ENCODE data around the gene LRRC43. TPM values are rescaled to one million over a fixed set of nuclear protein-coding genes. Genes with fewer than 3 reads are reported as not detected.

The LRRC43 gene
- total and polyA plus RNA-seq, 2 experiments from 2014 or later = 0.45 TPM; not detected in 1

DNA sequence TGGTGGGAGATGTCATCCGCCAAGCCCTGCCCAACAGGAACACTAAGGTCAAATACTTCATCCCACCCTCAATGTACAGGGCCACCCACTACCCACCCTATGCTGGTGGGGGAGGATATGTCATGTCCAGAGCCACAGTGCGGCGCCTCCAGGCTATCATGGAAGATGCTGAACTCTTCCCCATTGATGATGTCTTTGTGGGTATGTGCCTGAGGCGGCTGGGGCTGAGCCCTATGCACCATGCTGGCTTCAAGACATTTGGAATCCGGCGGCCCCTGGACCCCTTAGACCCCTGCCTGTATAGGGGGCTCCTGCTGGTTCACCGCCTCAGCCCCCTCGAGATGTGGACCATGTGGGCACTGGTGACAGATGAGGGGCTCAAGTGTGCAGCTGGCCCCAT lies 24.1 kb downstream of the LRRC43 start:
- Histone ChIP-seq H3K36me3 (ENCODE audit: insufficient read depth) (peaks cover 36% of the 10 kb centered on the region), H3F3A (replicated peaks; ENCODE audit: low read depth) (peaks cover 20% of the 10 kb centered on the region), H3K27ac (ENCODE audit: low read depth) (no peak overlapping the region), H3K4me3 (no peak overlapping the region), H3K4me1 (ENCODE audit: insufficient read depth) (peaks cover 11% of the 10 kb centered on the region; the same call in 1 of the 2 replicates), H3K79me2 (replicated peaks; ENCODE audit: insufficient read depth) (no peaks in the 10 kb centered on the region), H4K20me1 (replicated peaks; ENCODE audit: insufficient read depth) (peaks cover 29% of the 10 kb centered on the region), H3K9me2 (ENCODE audit: insufficient read depth) (no peaks in the 10 kb centered on the region), H3K4me2 (0 out of 2 replicates have a peak overlapping the region, but pooled peaks have one; percentile 26), H3K27me3 (ENCODE audit: insufficient read depth) (peaks cover 43% of the 10 kb centered on the region), H2AFZ (no peak overlapping the region)
- Mint-ChIP-seq H3K4me3 (no peak overlapping the region), H3K27ac (no peak overlapping the region), H3K36me3 (ENCODE audit: low read depth) (peaks cover 36% of the 10 kb centered on the region), H3K9me3 (no peaks in the 10 kb centered on the region), H3K27me3 (ENCODE audit: insufficient read depth, low read depth, poor library complexity) (peaks cover 38% of the 10 kb centered on the region), H3K4me1 (peaks cover 24% of the 10 kb centered on the region)
- TF ChIP-seq STAT1 (IDR thresholded peaks at IDR 0.05; ENCODE audit: unreplicated experiment) = no peak
- TF ChIP-seq EZH2 (IDR thresholded peaks at IDR 0.05; ENCODE audit: low read depth, unreplicated experiment) = no peak
- TF ChIP-seq NANOG (IDR thresholded peaks at IDR 0.05; ENCODE audit: borderline replicate concordance) = no peak
- TF ChIP-seq EZH2phosphoT487 (IDR thresholded peaks at IDR 0.05; ENCODE audit: unreplicated experiment) = no peak
- TF ChIP-seq POLR2AphosphoS5 (IDR thresholded peaks at IDR 0.05; ENCODE audit: low read depth) = no peak
- no peak for TF ChIP-seq CTCF (conservative IDR thresholded peaks at IDR 0.05; ENCODE audit: low read depth in 2 of 2)
- no peak for TF ChIP-seq ZNF114 (CRISPR knock-in tag; IDR thresholded peaks at IDR 0.05)
- no peak for TF ChIP-seq REST (IDR thresholded peaks at IDR 0.05; ENCODE audit: unreplicated experiment)
- no peak for TF ChIP-seq CREB1 (CRISPR knock-in tag; IDR thresholded peaks at IDR 0.05; ENCODE audit: low read depth)
- no peak for TF ChIP-seq ZNF331 (CRISPR knock-in tag; IDR thresholded peaks at IDR 0.05; ENCODE audit: low read depth)
- no peak for TF ChIP-seq ZNF462 (CRISPR knock-in tag; IDR thresholded peaks at IDR 0.05)
- DNase-seq (ENCODE audit: low spot score) = no peak
- no peak for ATAC-seq

All from GM23338 (cell line).